ENCODE data around the gene ERP27. TPM values are rescaled to one million over a fixed set of nuclear protein-coding genes. Genes with fewer than 3 reads are reported as not detected.

The ERP27 gene
- polyA plus RNA-seq, 1 of the 3 experiments (the other 2 are of a cell fraction): 0.64 TPM

DNA sequence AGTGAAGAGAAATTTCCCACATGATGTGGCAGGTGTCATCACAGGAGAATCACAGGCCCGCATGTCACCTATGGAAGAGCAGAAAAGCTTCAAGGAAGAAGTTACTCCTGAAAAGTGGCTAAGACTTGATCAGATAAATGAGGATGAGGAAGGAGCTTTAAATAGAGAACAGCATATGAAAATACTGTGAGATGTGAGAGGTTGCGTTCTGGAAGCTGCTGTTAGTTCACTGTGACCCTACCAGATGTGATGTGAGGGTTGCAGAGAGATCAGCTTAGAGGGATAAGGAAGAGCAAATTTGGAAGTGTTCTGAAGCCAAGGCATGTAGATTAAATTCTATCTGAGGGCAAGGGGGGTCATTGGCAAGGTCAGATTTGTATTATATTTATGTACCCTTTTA, 17.1 kb downstream of the ERP27 start:
- no peak overlapping the region for H2AFZ ChIP-seq (ENCODE audit: low read depth)
- H3K36me3 ChIP-seq (replicated peaks in 1 of 2; ENCODE audit: control insufficient read depth in 1 of 2, insufficient read depth in 2 of 2, low read length in 1 of 2): no peaks in the 10 kb centered on the region
- H4K20me1 ChIP-seq (ENCODE audit: insufficient read depth): no peaks in the 10 kb centered on the region
- H3K27me3 ChIP-seq (ENCODE audit: insufficient read depth): no peaks in the 10 kb centered on the region
- H3K9ac ChIP-seq: no peak overlapping the region
- no peaks in the 10 kb centered on the region; a peak in 1 of 4 replicates for H3K4me1 ChIP-seq (ENCODE audit: control insufficient read depth in 1 of 2, insufficient read depth in 2 of 2, low read depth in 1 of 2, low read length in 1 of 2)
- no peak overlapping the region for H3K27ac ChIP-seq (ENCODE audit: low read depth in 2 of 2, low read length in 1 of 2)
- no peak overlapping the region for H3K4me2 ChIP-seq
- no peaks in the 10 kb centered on the region for H3K79me2 ChIP-seq (ENCODE audit: insufficient read depth)
- ChIA-PET POLR2A (no interaction called here), CTCF (interaction anchor here (0.8 kb wide), 2 partner anchors 74 to 75 kb away, joined by 3 to 4 read pairs; no protein-coding TSS in a partner anchor)
- no peaks in the 10 kb centered on the region for H3K9me3 ChIP-seq
- TF ChIP-seq, protein P1, sequence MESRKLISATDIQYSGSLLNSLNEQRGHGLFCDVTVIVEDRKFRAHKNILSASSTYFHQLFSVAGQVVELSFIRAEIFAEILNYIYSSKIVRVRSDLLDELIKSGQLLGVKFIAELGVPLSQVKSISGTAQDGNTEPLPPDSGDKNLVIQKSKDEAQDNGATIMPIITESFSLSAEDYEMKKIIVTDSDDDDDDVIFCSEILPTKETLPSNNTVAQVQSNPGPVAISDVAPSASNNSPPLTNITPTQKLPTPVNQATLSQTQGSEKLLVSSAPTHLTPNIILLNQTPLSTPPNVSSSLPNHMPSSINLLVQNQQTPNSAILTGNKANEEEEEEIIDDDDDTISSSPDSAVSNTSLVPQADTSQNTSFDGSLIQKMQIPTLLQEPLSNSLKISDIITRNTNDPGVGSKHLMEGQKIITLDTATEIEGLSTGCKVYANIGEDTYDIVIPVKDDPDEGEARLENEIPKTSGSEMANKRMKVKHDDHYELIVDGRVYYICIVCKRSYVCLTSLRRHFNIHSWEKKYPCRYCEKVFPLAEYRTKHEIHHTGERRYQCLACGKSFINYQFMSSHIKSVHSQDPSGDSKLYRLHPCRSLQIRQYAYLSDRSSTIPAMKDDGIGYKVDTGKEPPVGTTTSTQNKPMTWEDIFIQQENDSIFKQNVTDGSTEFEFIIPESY (IDR thresholded peaks at IDR 0.05; ENCODE audit: borderline replicate concordance, low read depth): no peak
- TF ChIP-seq MEF2A (IDR thresholded peaks at IDR 0.05; ENCODE audit: borderline replicate concordance, low read depth): no peak
- no peak overlapping the region for H3K4me3 ChIP-seq (ENCODE audit: low read depth in 2 of 2, low read length in 1 of 2)
- no peak for DNase-seq
- 80% methylated on average over 2 of the region's 2 CpGs for WGBS (ENCODE audit: low lambda C conversion rate)
- H3F3A ChIP-seq (replicated peaks; ENCODE audit: insufficient read depth): no peaks in the 10 kb centered on the region
- H3K9me2 ChIP-seq: no peaks in the 10 kb centered on the region

DNA sequence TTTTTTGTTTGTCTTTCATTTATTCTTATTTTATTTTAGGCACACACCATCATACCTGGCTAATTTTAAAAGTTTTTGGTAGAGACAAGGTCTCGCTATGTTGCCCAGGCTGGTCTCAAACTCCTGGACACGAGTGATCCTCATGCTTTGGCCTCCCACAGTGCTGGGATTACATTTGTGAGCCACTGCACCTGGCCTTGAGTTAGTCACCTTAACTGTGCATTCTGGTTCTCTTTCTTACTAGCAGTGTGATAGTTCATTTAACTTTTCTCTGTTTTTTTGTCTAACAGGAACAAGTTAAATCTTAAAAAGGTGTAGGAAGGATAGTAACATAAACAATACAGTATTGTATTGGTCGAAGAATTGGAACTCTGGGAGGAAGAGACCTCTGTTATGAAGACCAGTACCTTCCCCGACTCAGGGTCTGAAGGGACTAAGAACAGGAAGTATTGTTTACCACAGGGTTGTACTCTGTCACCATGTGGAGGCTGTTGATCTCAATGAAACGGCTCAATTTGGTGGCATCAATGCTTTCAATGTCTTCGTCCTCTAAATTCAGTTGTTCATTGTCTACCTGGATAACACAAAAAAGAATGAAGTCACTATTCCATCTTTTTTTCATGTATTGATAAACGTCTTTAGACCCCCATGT, 17.7 kb downstream of the ERP27 start:
- ChIA-PET CTCF (interaction anchor here (0.8 kb wide), 2 partner anchors 74 to 75 kb away, joined by 3 to 4 read pairs; no protein-coding TSS in a partner anchor), POLR2A (no interaction called here)
- TF ChIP-seq SMC3 (IDR thresholded peaks at IDR 0.05; ENCODE audit: low read depth, low read length) (no peak), TCF12 (IDR thresholded peaks at IDR 0.05) (no peak)
- TF ChIP-seq, protein P1 (IDR thresholded peaks at IDR 0.05; ENCODE audit: borderline replicate concordance, low read depth): no peak
- no peak for DNase-seq
- Histone ChIP-seq H3F3A (replicated peaks; ENCODE audit: insufficient read depth) (no peaks in the 10 kb centered on the region), H3K27ac (ENCODE audit: low read depth in 2 of 2, low read length in 1 of 2) (no peak overlapping the region), H4K20me1 (ENCODE audit: insufficient read depth) (no peaks in the 10 kb centered on the region), H3K79me2 (ENCODE audit: insufficient read depth) (no peaks in the 10 kb centered on the region), H3K4me2 (no peak overlapping the region), H3K9ac (no peak overlapping the region), H3K27me3 (ENCODE audit: insufficient read depth) (no peaks in the 10 kb centered on the region), H3K9me2 (no peaks in the 10 kb centered on the region), H3K9me3 (no peaks in the 10 kb centered on the region), H3K36me3 (replicated peaks in 1 of 2; ENCODE audit: control insufficient read depth in 1 of 2, insufficient read depth in 2 of 2, low read length in 1 of 2) (no peaks in the 10 kb centered on the region), H3K4me3 (ENCODE audit: low read depth in 2 of 2, low read length in 1 of 2) (no peak overlapping the region), H3K4me1 (ENCODE audit: control insufficient read depth in 1 of 2, insufficient read depth in 2 of 2, low read depth in 1 of 2, low read length in 1 of 2) (no peaks in the 10 kb centered on the region), H2AFZ (ENCODE audit: low read depth) (no peak overlapping the region)
- 42% methylated on average over 7 of the region's 7 CpGs for WGBS (ENCODE audit: low lambda C conversion rate)

DNA sequence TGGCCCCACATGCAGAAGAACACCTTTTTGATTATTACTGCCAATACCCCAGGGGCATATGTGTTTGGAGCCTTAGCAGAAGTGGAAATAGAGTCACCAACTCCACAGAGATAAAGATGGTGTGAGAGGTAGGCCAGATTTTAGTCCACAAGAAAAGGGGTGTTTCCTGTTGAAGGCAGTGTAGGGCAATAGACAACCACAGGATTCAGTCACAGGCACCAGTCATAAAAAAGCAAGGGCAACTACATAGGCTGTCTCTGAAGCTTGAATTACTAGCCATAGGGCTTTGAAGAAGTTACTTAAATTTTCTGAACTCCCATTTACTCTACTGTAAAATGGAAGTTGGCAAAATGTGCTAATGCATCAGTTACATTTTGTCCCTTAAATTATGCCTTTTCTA, 18.9 kb downstream of the ERP27 start:
- Histone ChIP-seq H4K20me1 (ENCODE audit: insufficient read depth) (no peaks in the 10 kb centered on the region), H3K36me3 (replicated peaks in 1 of 2; ENCODE audit: control insufficient read depth in 1 of 2, insufficient read depth in 2 of 2, low read length in 1 of 2) (no peaks in the 10 kb centered on the region), H3K9ac (no peak overlapping the region), H3F3A (replicated peaks; ENCODE audit: insufficient read depth) (no peaks in the 10 kb centered on the region), H3K27me3 (ENCODE audit: insufficient read depth) (no peaks in the 10 kb centered on the region), H2AFZ (ENCODE audit: low read depth) (no peak overlapping the region), H3K4me1 (ENCODE audit: control insufficient read depth in 1 of 2, insufficient read depth in 2 of 2, low read depth in 1 of 2, low read length in 1 of 2) (no peaks in the 10 kb centered on the region), H3K4me2 (no peak overlapping the region), H3K79me2 (ENCODE audit: insufficient read depth) (no peaks in the 10 kb centered on the region), H3K4me3 (ENCODE audit: low read depth in 2 of 2, low read length in 1 of 2) (no peak overlapping the region), H3K9me3 (no peaks in the 10 kb centered on the region), H3K27ac (ENCODE audit: low read depth in 2 of 2, low read length in 1 of 2) (no peak overlapping the region), H3K9me2 (no peaks in the 10 kb centered on the region)
- DNase-seq: no peak
- CTCF ChIA-PET: no interaction called here
- POLR2A ChIA-PET: no interaction called here
- TF ChIP-seq TAF1 (IDR thresholded peaks at IDR 0.05; ENCODE audit: borderline replicate concordance, low read depth, low read length) (no peak), EZH2phosphoT487 (IDR thresholded peaks at IDR 0.05; ENCODE audit: borderline replicate concordance, low read depth) (no peak), TEAD4 (IDR thresholded peaks at IDR 0.05; ENCODE audit: borderline replicate concordance, insufficient read depth) (no peak)
